ENCODE data around the gene SSMEM1.
"Not testable (repeated sequence)": the region's sequence is repeated elsewhere in the genome, so short reads cannot be mapped to it uniquely, and the experiment has no call there.

The SSMEM1 gene

GRCh38 chr7:130182990-130183389 is 24.7 kb upstream of the SSMEM1 start:
- H3K36me3 ChIP-seq: peaks cover 62 to 87% (median 81%) of the 10 kb centered on the region in 11 experiments
- H3K4me2 ChIP-seq: no peak overlapping the region

GRCh38 chr7:130184349-130184748 is 23.3 kb upstream of the SSMEM1 start:
- not testable (repeated sequence) for H3K4me2 ChIP-seq; H3K9me3 ChIP-seq (replicated peaks in 1 of 11); H3K27ac ChIP-seq; H3K9ac ChIP-seq; H3K27me3 ChIP-seq; H3K4me1 ChIP-seq; H4K20me1 ChIP-seq; H3K4me3 ChIP-seq
- peak in 1 of 11 experiments; percentile 6; a peak in 1 of 22 replicates for TF ChIP-seq Cebpa-rat (IDR thresholded peaks at IDR 0.05)
- peaks cover 52 to 85% (median 75%) of the 10 kb centered on the region in 11 experiments for H3K36me3 ChIP-seq

More at GRCh38 chr7:130182990-130183389, 24.7 kb upstream of the SSMEM1 start:
- no peaks in the 10 kb centered on the region for H4K20me1 ChIP-seq
- H3K9ac ChIP-seq: no peak overlapping the region
- no peaks in the 10 kb centered on the region for H3K9me3 ChIP-seq (replicated peaks in 1 of 11)
- H3K27ac ChIP-seq: no peak overlapping the region
- H3K27me3 ChIP-seq: no peaks in the 10 kb centered on the region
- no peak overlapping the region for H3K4me3 ChIP-seq
- no peaks in the 10 kb centered on the region for H3K4me1 ChIP-seq
- no peak for TF ChIP-seq Cebpa-rat (IDR thresholded peaks at IDR 0.05)

GRCh38 chr7:130187360-130187759 is 20.3 kb upstream of the SSMEM1 start:
- Histone ChIP-seq H3K4me2 (no peak overlapping the region), H3K4me3 (no peak overlapping the region), H3K9ac (no peak overlapping the region), H4K20me1 (no peaks in the 10 kb centered on the region), H3K36me3 (peaks cover 41 to 85% (median 71%) of the 10 kb centered on the region in 11 experiments), H3K27me3 (no peaks in the 10 kb centered on the region), H3K9me3 (replicated peaks in 1 of 11) (no peaks in the 10 kb centered on the region), H3K4me1 (no peaks in the 10 kb centered on the region; a peak in 1 of 20 replicates), H3K27ac (no peak overlapping the region)
- TF ChIP-seq Cebpa-rat (IDR thresholded peaks at IDR 0.05): no peak

- Histone ChIP-seq H3K9ac (no peak overlapping the region), H3K4me1 (no peaks in the 10 kb centered on the region; a peak in 1 of 20 replicates), H3K4me3 (no peak overlapping the region), H3K4me2 (no peak overlapping the region), H3K27me3 (no peaks in the 10 kb centered on the region), H3K27ac (no peak overlapping the region), H3K36me3 (peaks cover 35 to 85% (median 65%) of the 10 kb centered on the region in 11 experiments), H4K20me1 (no peaks in the 10 kb centered on the region), H3K9me3 (replicated peaks in 1 of 11) (no peaks in the 10 kb centered on the region)
- TF ChIP-seq Cebpa-rat (IDR thresholded peaks at IDR 0.05): no peak
These were observed 18.3 kb upstream of the SSMEM1 start for GRCh38 chr7:130189343-130189742.

GRCh38 chr7:130191791-130192190 is 15.9 kb upstream of the SSMEM1 start:
- Histone ChIP-seq H3K36me3 (peaks cover 30 to 81% (median 60%) of the 10 kb centered on the region in 11 experiments), H3K9ac (no peak overlapping the region)

GRCh38 chr7:130195396-130195795 is 12.3 kb upstream of the SSMEM1 start:
- Histone ChIP-seq H3K4me2 (no peak overlapping the region), H3K4me3 (no peak overlapping the region), H3K27ac (no peak overlapping the region), H3K9ac (no peak overlapping the region), H3K36me3 (peaks cover 51 to 83% (median 71%) of the 10 kb centered on the region in 11 experiments), H4K20me1 (no peaks in the 10 kb centered on the region), H3K4me1 (no peaks in the 10 kb centered on the region; a peak in 1 of 20 replicates), H3K9me3 (replicated peaks in 1 of 11) (no peaks in the 10 kb centered on the region), H3K27me3 (no peaks in the 10 kb centered on the region)
- no peak for TF ChIP-seq Cebpa-rat (IDR thresholded peaks at IDR 0.05)

More at GRCh38 chr7:130191791-130192190, 15.9 kb upstream of the SSMEM1 start:
- Histone ChIP-seq H3K4me2 (no peak overlapping the region), H3K27me3 (no peaks in the 10 kb centered on the region), H4K20me1 (no peaks in the 10 kb centered on the region), H3K4me1 (no peaks in the 10 kb centered on the region; a peak in 1 of 20 replicates), H3K27ac (no peak overlapping the region), H3K4me3 (no peak overlapping the region), H3K9me3 (replicated peaks in 1 of 11) (no peaks in the 10 kb centered on the region)
- no peak for TF ChIP-seq Cebpa-rat (IDR thresholded peaks at IDR 0.05)

GRCh38 chr7:130196476-130196875 is 11.2 kb upstream of the SSMEM1 start:
- TF ChIP-seq Cebpa-rat (IDR thresholded peaks at IDR 0.05): no peak
- Histone ChIP-seq H3K9ac (no peak overlapping the region), H3K4me3 (no peak overlapping the region), H3K9me3 (replicated peaks in 1 of 11) (no peaks in the 10 kb centered on the region), H3K27ac (no peak overlapping the region), H3K4me1 (no peaks in the 10 kb centered on the region; a peak in 1 of 20 replicates), H4K20me1 (no peaks in the 10 kb centered on the region), H3K27me3 (no peaks in the 10 kb centered on the region), H3K4me2 (no peak overlapping the region), H3K36me3 (peaks cover 53 to 83% (median 72%) of the 10 kb centered on the region in 11 experiments)

GRCh38 chr7:130197094-130197493 is 10.6 kb upstream of the SSMEM1 start:
- Histone ChIP-seq H3K27ac (no peak overlapping the region), H3K4me2 (no peak overlapping the region), H4K20me1 (no peaks in the 10 kb centered on the region), H3K9ac (no peak overlapping the region), H3K4me1 (no peaks in the 10 kb centered on the region; a peak in 1 of 20 replicates), H3K9me3 (replicated peaks in 1 of 11) (no peaks in the 10 kb centered on the region), H3K36me3 (peaks cover 55 to 83% (median 73%) of the 10 kb centered on the region in 11 experiments), H3K27me3 (no peaks in the 10 kb centered on the region), H3K4me3 (no peak overlapping the region)
- TF ChIP-seq Cebpa-rat (IDR thresholded peaks at IDR 0.05): no peak

GRCh38 chr7:130201796-130202195 is 5.9 kb upstream of the SSMEM1 start:
- H3K27me3 ChIP-seq: no peaks in the 10 kb centered on the region
- H4K20me1 ChIP-seq: no peaks in the 10 kb centered on the region
- no peak overlapping the region for H3K4me3 ChIP-seq
- H3K4me2 ChIP-seq: no peak overlapping the region
- H3K27ac ChIP-seq: no peak overlapping the region
- TF ChIP-seq Cebpa-rat (IDR thresholded peaks at IDR 0.05): no peak
- no peak overlapping the region for H3K9ac ChIP-seq
- H3K4me1 ChIP-seq: peaks cover 8 to 19% (median 13%) of the 10 kb centered on the region in 10 experiments
- no peaks in the 10 kb centered on the region for H3K9me3 ChIP-seq (replicated peaks in 1 of 11)
- peaks cover 55 to 72% (median 65%) of the 10 kb centered on the region in 11 experiments for H3K36me3 ChIP-seq

All from BLaER1 treated with 17β-estradiol and CSF1 and Interleukin-3, amounts not matched to agents 10 nM and 100 nM (cell line).